GM23338 (cell line): ENCODE measurements around the gene CCL17. TPM values are rescaled to one million over a fixed set of nuclear protein-coding genes. Genes with fewer than 3 reads are reported as not detected.

ENCODE experiments used
- ATAC-seq: fragments of 200-7000 bp; cut with Tn5 transposase; 3 replicates; pipeline ENCODE4 v1.9.1; 2020
- DNase-seq: peaks from one replicate; pipeline ENCODE4 v3.0.0-alpha.2; 2015; ENCODE audit warnings: low spot score
- H2AFZ ChIP-seq: fragments of 200-600 bp; sonication (generic); 2 replicates; pipeline ENCODE4 v1.8.0; 2016; ENCODE audit warnings: antibody characterized with exemption, mild to moderate bottlenecking, moderate library complexity
- H3F3A ChIP-seq: fragments of 200-600 bp; sonication (generic); replicated peaks from 2 replicates; pipeline ENCODE4 v1.8.0; 2017; ENCODE audit warnings: antibody characterized with exemption, mixed run types, low read depth
- H3K27ac ChIP-seq: fragments of 200-600 bp; sonication (generic); 2 replicates; pipeline ENCODE4 v1.6.1; 2016; ENCODE audit warnings: low read depth
- H3K27me3 ChIP-seq: fragments of 200-600 bp; sonication (generic); 2 replicates; pipeline ENCODE4 v1.8.0; 2016; ENCODE audit warnings: mild to moderate bottlenecking, mixed run types, moderate library complexity; ENCODE audit not compliant: insufficient read depth
- H3K36me3 ChIP-seq: fragments of 200-600 bp; sonication (generic); 2 replicates; pipeline ENCODE4 v1.8.0; 2016; ENCODE audit warnings: mild to moderate bottlenecking; ENCODE audit not compliant: insufficient read depth
- H3K4me1 ChIP-seq: fragments of 200-600 bp; sonication (generic); 2 replicates; pipeline ENCODE4 v1.8.0; 2016; ENCODE audit warnings: mild to moderate bottlenecking, moderate library complexity; ENCODE audit not compliant: insufficient read depth
- H3K4me2 ChIP-seq: fragments of 200-600 bp; sonication (generic); 2 replicates; pipeline ENCODE4 v1.7.1; 2017; ENCODE audit warnings: mixed run types
- H3K4me3 ChIP-seq: fragments of 200-600 bp; sonication (generic); 2 replicates; pipeline ENCODE4 v1.6.1; 2016; ENCODE audit warnings: mixed run types
- H3K79me2 ChIP-seq: fragments of 200-600 bp; sonication (generic); replicated peaks from 2 replicates; pipeline ENCODE4 v1.8.0; 2017; ENCODE audit warnings: mild to moderate bottlenecking; ENCODE audit not compliant: insufficient read depth
- H3K9me2 ChIP-seq: fragments of 200-600 bp; sonication (generic); 2 replicates; pipeline ENCODE4 v1.8.0; 2017; ENCODE audit not compliant: insufficient read depth
- H4K20me1 ChIP-seq: fragments of 200-600 bp; sonication (generic); replicated peaks from 2 replicates; pipeline ENCODE4 v1.8.0; 2017; ENCODE audit warnings: mild to moderate bottlenecking; ENCODE audit not compliant: insufficient read depth
- H3K27ac Mint-ChIP-seq: 2 replicates; pipeline ENCODE4 v1.8.0; 2020; ENCODE audit warnings: inconsistent platforms, mild to moderate bottlenecking, moderate library complexity, mixed read lengths
- H3K27me3 Mint-ChIP-seq: 3 replicates; pipeline ENCODE4 v1.8.0; 2022; ENCODE audit warnings: low read depth, mild to moderate bottlenecking, moderate library complexity, mixed read lengths, inconsistent platforms; ENCODE audit not compliant: insufficient read depth, poor library complexity
- H3K36me3 Mint-ChIP-seq: 3 replicates; pipeline ENCODE4 v1.8.0; 2021; ENCODE audit warnings: low read depth, mild to moderate bottlenecking, inconsistent platforms, moderate library complexity, mixed read lengths
- H3K4me1 Mint-ChIP-seq: 3 replicates; pipeline ENCODE4 v1.8.0; 2020; ENCODE audit warnings: mild to moderate bottlenecking, inconsistent platforms, mixed read lengths
- H3K4me3 Mint-ChIP-seq: 3 replicates; pipeline ENCODE4 v1.8.0; 2021; ENCODE audit warnings: moderate library complexity, mild to moderate bottlenecking, inconsistent platforms, mixed read lengths
- H3K9me3 Mint-ChIP-seq: 3 replicates; pipeline ENCODE4 v1.8.0; 2020; ENCODE audit warnings: moderate library complexity, mild to moderate bottlenecking, inconsistent platforms, mixed read lengths
- CREB1 ChIP-seq: fragments of 250-450 bp; sonication (Bioruptor Pico); IDR thresholded peaks from 2 replicates; pipeline ENCODE4 v1.5.0; 2020; ENCODE audit warnings: low read depth, mild to moderate bottlenecking, moderate library complexity
- EZH2 ChIP-seq: fragments of 200-600 bp; sonication (generic); IDR thresholded peaks from one replicate; pipeline ENCODE4 v1.8.0; 2017; ENCODE audit warnings: antibody characterized with exemption, mild to moderate bottlenecking, low read depth; ENCODE audit not compliant: unreplicated experiment
- EZH2phosphoT487 ChIP-seq: fragments of 200-600 bp; sonication (generic); IDR thresholded peaks from one replicate; pipeline ENCODE4 v1.8.1; 2018; ENCODE audit warnings: antibody characterized with exemption; ENCODE audit not compliant: unreplicated experiment
- JUNB ChIP-seq: IDR thresholded peaks from one replicate; pipeline ENCODE4 v1.6.1; 2016; ENCODE audit warnings: antibody characterized with exemption; ENCODE audit not compliant: unreplicated experiment
- NANOG ChIP-seq: IDR thresholded peaks from 2 replicates; pipeline ENCODE4 v1.6.1; 2016; ENCODE audit warnings: antibody characterized with exemption, borderline replicate concordance
- POLR2AphosphoS5 ChIP-seq: IDR thresholded peaks from 2 replicates; pipeline ENCODE4 v1.6.1; 2016; ENCODE audit warnings: antibody characterized with exemption, low read depth
- STAT1 ChIP-seq: IDR thresholded peaks from one replicate; pipeline ENCODE4 v1.6.1; 2016; ENCODE audit warnings: antibody characterized with exemption; ENCODE audit not compliant: unreplicated experiment
- ZNF114 ChIP-seq: fragments of 250-450 bp; sonication (Bioruptor Pico); IDR thresholded peaks from 2 replicates; pipeline ENCODE4 v1.5.0; 2020; ENCODE audit warnings: mild to moderate bottlenecking, moderate library complexity
- ZNF331 ChIP-seq: fragments of 250-450 bp; sonication (Bioruptor Pico); IDR thresholded peaks from 2 replicates; pipeline ENCODE4 v1.5.0; 2020; ENCODE audit warnings: low read depth, mild to moderate bottlenecking, moderate library complexity
- ZNF462 ChIP-seq: fragments of 250-450 bp; sonication (Bioruptor Pico); IDR thresholded peaks from 2 replicates; pipeline ENCODE4 v1.5.0; 2020; ENCODE audit warnings: mild to moderate bottlenecking, moderate library complexity
- polyA plus RNA-seq: library from polyadenylated mRNA; unstranded; fragments of >200 nt; fragmentation: Nextera tagmentation; extraction: Ambion mirVana; gene quantifications from 2 replicates; pipeline ENCODE4 v1.2.1, GENCODE V29; 2016
- total RNA-seq: library from RNA; depleted of rRNA; stranded (reverse); fragments of >200 nt; shearing (Covaris generic); gene quantifications from 2 replicates; pipeline ENCODE4 v1.2.3, GENCODE V29; 2014
- TF ChIP-seq, protein P1 (sequence below): IDR thresholded peaks from one replicate; pipeline ENCODE4 v1.6.1; 2018; ENCODE audit warnings: antibody characterized with exemption; ENCODE audit not compliant: unreplicated experiment
- TF ChIP-seq, protein P2 (sequence below): IDR thresholded peaks from 2 replicates; pipeline ENCODE4 v1.6.1; 2016; ENCODE audit warnings: antibody characterized with exemption
- TF ChIP-seq, protein P3 (sequence below), 2 experiments: fragments of 200-600 bp in 1 of 2; sonication (generic) in 1 of 2; conservative IDR thresholded peaks; 2 replicates each; pipeline versions ENCODE4 v1.5.1 to v1.6.1; 2016 to 2017; ENCODE audit warnings: antibody characterized with exemption in 2 of 2, low read depth in 2 of 2, mild to moderate bottlenecking in 2 of 2, moderate library complexity in 1 of 2

CCL17 gene
- total and polyA plus RNA-seq, 2 experiments from 2014 or later, result not detected

GRCh38 chr16:57392694-57393093 is 11.9 kb upstream of the CCL17 start (continued):
- TF ChIP-seq ZNF331 (CRISPR knock-in tag) (no peak), ZNF114 (CRISPR knock-in tag) (no peak)

- DNase-seq (no peak), ATAC-seq (no peak)
- Histone ChIP-seq H3K27me3 (no peaks in the 10 kb centered on the region), H3K79me2 (no peaks in the 10 kb centered on the region), H3K36me3 (no peaks in the 10 kb centered on the region), H3K4me3 (no peak overlapping the region), H3K4me1 (no peaks in the 10 kb centered on the region), H3K27ac (no peak overlapping the region), H2AFZ (no peak overlapping the region), H3K9me2 (no peaks in the 10 kb centered on the region), H4K20me1 (no peaks in the 10 kb centered on the region), H3K4me2 (no peak overlapping the region), H3F3A (no peaks in the 10 kb centered on the region)
- H3K27me3 Mint-ChIP-seq, result peaks cover 5% of the 10 kb centered on the region
- no peaks in the 10 kb centered on the region for H3K36me3 Mint-ChIP-seq
- no peak overlapping the region for H3K4me3 Mint-ChIP-seq
- no peak overlapping the region for H3K27ac Mint-ChIP-seq
- no peaks in the 10 kb centered on the region for H3K4me1 Mint-ChIP-seq
- peaks cover 3% of the 10 kb centered on the region; the same call in 1 of the 3 replicates for H3K9me3 Mint-ChIP-seq
- TF ChIP-seq NANOG, result no peak
- TF ChIP-seq EZH2phosphoT487, result no peak
- TF ChIP-seq ZNF462 (CRISPR knock-in tag), result no peak
- TF ChIP-seq STAT1, result no peak
- TF ChIP-seq ZNF331 (CRISPR knock-in tag), result no peak
- no peak for TF ChIP-seq JUNB
- TF ChIP-seq, protein P1, sequence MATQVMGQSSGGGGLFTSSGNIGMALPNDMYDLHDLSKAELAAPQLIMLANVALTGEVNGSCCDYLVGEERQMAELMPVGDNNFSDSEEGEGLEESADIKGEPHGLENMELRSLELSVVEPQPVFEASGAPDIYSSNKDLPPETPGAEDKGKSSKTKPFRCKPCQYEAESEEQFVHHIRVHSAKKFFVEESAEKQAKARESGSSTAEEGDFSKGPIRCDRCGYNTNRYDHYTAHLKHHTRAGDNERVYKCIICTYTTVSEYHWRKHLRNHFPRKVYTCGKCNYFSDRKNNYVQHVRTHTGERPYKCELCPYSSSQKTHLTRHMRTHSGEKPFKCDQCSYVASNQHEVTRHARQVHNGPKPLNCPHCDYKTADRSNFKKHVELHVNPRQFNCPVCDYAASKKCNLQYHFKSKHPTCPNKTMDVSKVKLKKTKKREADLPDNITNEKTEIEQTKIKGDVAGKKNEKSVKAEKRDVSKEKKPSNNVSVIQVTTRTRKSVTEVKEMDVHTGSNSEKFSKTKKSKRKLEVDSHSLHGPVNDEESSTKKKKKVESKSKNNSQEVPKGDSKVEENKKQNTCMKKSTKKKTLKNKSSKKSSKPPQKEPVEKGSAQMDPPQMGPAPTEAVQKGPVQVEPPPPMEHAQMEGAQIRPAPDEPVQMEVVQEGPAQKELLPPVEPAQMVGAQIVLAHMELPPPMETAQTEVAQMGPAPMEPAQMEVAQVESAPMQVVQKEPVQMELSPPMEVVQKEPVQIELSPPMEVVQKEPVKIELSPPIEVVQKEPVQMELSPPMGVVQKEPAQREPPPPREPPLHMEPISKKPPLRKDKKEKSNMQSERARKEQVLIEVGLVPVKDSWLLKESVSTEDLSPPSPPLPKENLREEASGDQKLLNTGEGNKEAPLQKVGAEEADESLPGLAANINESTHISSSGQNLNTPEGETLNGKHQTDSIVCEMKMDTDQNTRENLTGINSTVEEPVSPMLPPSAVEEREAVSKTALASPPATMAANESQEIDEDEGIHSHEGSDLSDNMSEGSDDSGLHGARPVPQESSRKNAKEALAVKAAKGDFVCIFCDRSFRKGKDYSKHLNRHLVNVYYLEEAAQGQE, result no peak
- no peak for TF ChIP-seq CREB1
- no peak for TF ChIP-seq ZNF114 (CRISPR knock-in tag)
- TF ChIP-seq, protein P2, sequence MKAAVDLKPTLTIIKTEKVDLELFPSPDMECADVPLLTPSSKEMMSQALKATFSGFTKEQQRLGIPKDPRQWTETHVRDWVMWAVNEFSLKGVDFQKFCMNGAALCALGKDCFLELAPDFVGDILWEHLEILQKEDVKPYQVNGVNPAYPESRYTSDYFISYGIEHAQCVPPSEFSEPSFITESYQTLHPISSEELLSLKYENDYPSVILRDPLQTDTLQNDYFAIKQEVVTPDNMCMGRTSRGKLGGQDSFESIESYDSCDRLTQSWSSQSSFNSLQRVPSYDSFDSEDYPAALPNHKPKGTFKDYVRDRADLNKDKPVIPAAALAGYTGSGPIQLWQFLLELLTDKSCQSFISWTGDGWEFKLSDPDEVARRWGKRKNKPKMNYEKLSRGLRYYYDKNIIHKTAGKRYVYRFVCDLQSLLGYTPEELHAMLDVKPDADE, result no peak
- TF ChIP-seq, protein P3, sequence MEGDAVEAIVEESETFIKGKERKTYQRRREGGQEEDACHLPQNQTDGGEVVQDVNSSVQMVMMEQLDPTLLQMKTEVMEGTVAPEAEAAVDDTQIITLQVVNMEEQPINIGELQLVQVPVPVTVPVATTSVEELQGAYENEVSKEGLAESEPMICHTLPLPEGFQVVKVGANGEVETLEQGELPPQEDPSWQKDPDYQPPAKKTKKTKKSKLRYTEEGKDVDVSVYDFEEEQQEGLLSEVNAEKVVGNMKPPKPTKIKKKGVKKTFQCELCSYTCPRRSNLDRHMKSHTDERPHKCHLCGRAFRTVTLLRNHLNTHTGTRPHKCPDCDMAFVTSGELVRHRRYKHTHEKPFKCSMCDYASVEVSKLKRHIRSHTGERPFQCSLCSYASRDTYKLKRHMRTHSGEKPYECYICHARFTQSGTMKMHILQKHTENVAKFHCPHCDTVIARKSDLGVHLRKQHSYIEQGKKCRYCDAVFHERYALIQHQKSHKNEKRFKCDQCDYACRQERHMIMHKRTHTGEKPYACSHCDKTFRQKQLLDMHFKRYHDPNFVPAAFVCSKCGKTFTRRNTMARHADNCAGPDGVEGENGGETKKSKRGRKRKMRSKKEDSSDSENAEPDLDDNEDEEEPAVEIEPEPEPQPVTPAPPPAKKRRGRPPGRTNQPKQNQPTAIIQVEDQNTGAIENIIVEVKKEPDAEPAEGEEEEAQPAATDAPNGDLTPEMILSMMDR (conservative IDR thresholded peaks at IDR 0.05; ENCODE audit: low read depth in 2 of 2), result no peak
- TF ChIP-seq EZH2, result no peak
- no peak for TF ChIP-seq POLR2AphosphoS5
Measured at GRCh38 chr16:57394444-57394843, 10.1 kb upstream of the CCL17 start.
